Endothelial cell of umbilical vein (primary cell): Measurements from ENCODE around the gene BORCS5. TPM values are rescaled to one million over a fixed set of nuclear protein-coding genes. Genes with fewer than 3 reads are reported as not detected.

ENCODE experiments used
- BruUV-seq: library from RNA; stranded (reverse); fragments of 400-500 nt; replicated peaks from 2 replicates; lab custom pipeline; 2021; lab: Mats Ljungman, UMichigan
- CTCF ChIA-PET: fragments of 300-600, 350-600 bp; sonication (Branson Sonifier 250); formaldehyde crosslinking; loops from one replicate; lab custom pipeline; 2021; ENCODE audit warnings: antibody characterized with exemption, inconsistent platforms; lab: Charles Lee
- POLR2A ChIA-PET: fragments of 300-600, 350-600 bp; sonication (Branson Sonifier 250); formaldehyde crosslinking; loops from one replicate; lab custom pipeline; 2021; ENCODE audit warnings: antibody characterized with exemption, inconsistent platforms; lab: Charles Lee
- DNase-seq: peaks from one replicate; pipeline ENCODE4 v3.0.0-alpha.2; 2011; ENCODE audit warnings: low read depth, low spot score
- FAIRE-seq: peaks from 2 replicates; lab custom pipeline; 2011; peaks lifted over from hg19 to GRCh38; lab: Jason Lieb, UNC
- H2AFZ ChIP-seq: 2 replicates; pipeline ENCODE4 v1.6.0; 2012; ENCODE audit warnings: low read depth, low read length, control low read depth, inconsistent platforms
- H3K27ac ChIP-seq: 2 replicates; pipeline ENCODE4 v1.5.1; 2011; ENCODE audit warnings: low read depth, mild to moderate bottlenecking, control low read depth, low read length, moderate library complexity; ENCODE audit not compliant: insufficient read depth
- H3K27me3 ChIP-seq, 2 experiments: 2 replicates each; pipeline versions ENCODE4 v1.6.0 to v1.6.1; 2011; ENCODE audit warnings: low read length in 2 of 2, mixed read lengths in 1 of 2; ENCODE audit not compliant: control insufficient read depth in 2 of 2, insufficient read depth in 2 of 2
- H3K36me3 ChIP-seq, 2 experiments: 2 replicates in 1 of 2; 3 replicates in 1 of 2; pipeline ENCODE4 v1.5.1; 2011; ENCODE audit warnings: low read length in 2 of 2, mild to moderate bottlenecking in 1 of 2, moderate library complexity in 1 of 2; ENCODE audit not compliant: control insufficient read depth in 2 of 2, insufficient read depth in 2 of 2; ENCODE audit errors: extremely low read depth in 1 of 2
- H3K4me1 ChIP-seq: 3 replicates; pipeline ENCODE4 v1.5.1; 2011; ENCODE audit warnings: mild to moderate bottlenecking, low read length; ENCODE audit not compliant: control insufficient read depth, insufficient read depth; ENCODE audit errors: extremely low read depth
- H3K4me2 ChIP-seq: 2 replicates; pipeline ENCODE4 v1.6.1; 2011; ENCODE audit warnings: low read length, control low read depth, mixed read lengths; ENCODE audit not compliant: insufficient read depth
- H3K4me3 ChIP-seq, 3 experiments: fragments of 200-600 bp in 1 of 3; sonication (generic), shearing (Covaris generic) in 1 of 3; replicated peaks in 1 of 3; 2 replicates each; pipeline ENCODE4 v1.5.1; 2011 to 2016; ENCODE audit warnings: control low read depth in 3 of 3, low read length in 3 of 3, mild to moderate bottlenecking in 2 of 3, inconsistent platforms in 1 of 3, low read depth in 1 of 3, moderate library complexity in 1 of 3; ENCODE audit not compliant: insufficient read depth in 1 of 3
- H3K79me2 ChIP-seq: 2 replicates; pipeline ENCODE4 v1.6.0; 2012; ENCODE audit warnings: low read length, inconsistent platforms; ENCODE audit not compliant: control insufficient read depth, insufficient read depth
- H3K9ac ChIP-seq: replicated peaks from 2 replicates; pipeline ENCODE3; 2011; ENCODE audit warnings: low read length, control low read depth; ENCODE audit not compliant: insufficient read depth; ENCODE audit errors: extremely low read depth
- H3K9me1 ChIP-seq: replicated peaks from 3 replicates; pipeline ENCODE4 v1.6.0; 2011; ENCODE audit warnings: mild to moderate bottlenecking, low read length; ENCODE audit not compliant: control insufficient read depth, insufficient read depth; ENCODE audit errors: extremely low read depth
- H3K9me3 ChIP-seq: replicated peaks from 2 replicates; pipeline ENCODE4 v1.5.1; 2012; ENCODE audit warnings: low read length, inconsistent platforms; ENCODE audit not compliant: control insufficient read depth, insufficient read depth
- H4K20me1 ChIP-seq: replicated peaks from 2 replicates; pipeline ENCODE3; 2011; ENCODE audit warnings: mild to moderate bottlenecking, low read length; ENCODE audit not compliant: control insufficient read depth, insufficient read depth; ENCODE audit errors: extremely low read depth
- CTCF ChIP-seq, 2 donors: IDR thresholded peaks; 1 replicate in 1 of 2; 2 replicates in 1 of 2; pipeline ENCODE4 v1.5.1; 2011; ENCODE audit warnings: low read length in 2 of 2, mild to moderate bottlenecking in 2 of 2, moderate library complexity in 2 of 2, control low read depth in 1 of 2, inconsistent platforms in 1 of 2, low read depth in 1 of 2; ENCODE audit not compliant: insufficient read depth in 1 of 2; ENCODE audit errors: extremely low read depth in 1 of 2
- EZH2 ChIP-seq: IDR thresholded peaks from 2 replicates; pipeline ENCODE4 v1.6.1; 2012; ENCODE audit warnings: borderline replicate concordance, low read depth, mild to moderate bottlenecking, moderate library complexity, low read length, inconsistent platforms; ENCODE audit not compliant: severe bottlenecking
- FOS ChIP-seq: IDR thresholded peaks from 2 replicates; pipeline ENCODE4 v1.6.1; 2011; ENCODE audit warnings: mild to moderate bottlenecking, low read length, moderate library complexity, borderline replicate concordance; ENCODE audit not compliant: insufficient read depth
- GATA2 ChIP-seq: IDR thresholded peaks from 2 replicates; pipeline ENCODE4 v1.7.0; 2011; ENCODE audit warnings: low read depth, mild to moderate bottlenecking, moderate library complexity, mixed read lengths, low read length; ENCODE audit not compliant: insufficient read length, insufficient read depth
- JUN ChIP-seq: IDR thresholded peaks from 2 replicates; pipeline ENCODE4 v1.6.1; 2011; ENCODE audit warnings: borderline replicate concordance, low read depth; ENCODE audit not compliant: insufficient read length, insufficient read depth
- MAX ChIP-seq: IDR thresholded peaks from 2 replicates; pipeline ENCODE4 v1.6.1; 2011; ENCODE audit not compliant: insufficient read depth, insufficient read length
- MYC ChIP-seq: IDR thresholded peaks from one replicate; pipeline ENCODE4 v1.6.1; 2011; ENCODE audit warnings: mild to moderate bottlenecking, low read depth, low read length
- POLR2A ChIP-seq: IDR thresholded peaks from 2 replicates; pipeline ENCODE4 v1.6.1; 2012; ENCODE audit warnings: low read depth, mild to moderate bottlenecking, control low read depth, low read length
- POLR2AphosphoS5 ChIP-seq: IDR thresholded peaks from 2 replicates; pipeline ENCODE4 v1.6.1; 2012; ENCODE audit warnings: low read depth, mild to moderate bottlenecking, control low read depth, low read length, moderate library complexity; ENCODE audit not compliant: insufficient read depth
- dilution Hi-C: fragments of 300-500 bp; cut with MboI; formaldehyde crosslinking; loops from one replicate; pipeline ENCODE4 v1.15.0; 2019; ENCODE audit warnings: low sequenced_read_pairs; ENCODE audit not compliant: extremely low pct_ligation_motif_present
- intact Hi-C: fragments of 100-400 bp; cut with micrococcal nuclease; formaldehyde crosslinking; loops from one replicate; pipeline ENCODE4 v1.10.0; 2022
- polyA plus RNA-seq, 4 experiments: library from polyadenylated mRNA; depleted of rRNA in 3 of 4; stranded (reverse) in 3 of 4; unstranded in 1 of 4; fragments of >200 nt; gene quantifications; 2 replicates each; pipeline versions ENCODE4 v1.2.1 to v1.2.3, GENCODE V29; 2011 to 2012; ENCODE audit warnings: missing spikeins in 1 of 4
- total RNA-seq: library from RNA; stranded (reverse); gene quantifications from 2 replicates; pipeline ENCODE4 v1.2.3, GENCODE V29; 2021

The BORCS5 gene
- total and polyA plus RNA-seq, 2 donors (not counting 3 experiments of a cell fraction or from before 2014, with no cell fraction given), result 8.3 to 10.5 TPM

GRCh38 chr12:12511895-12512711 lies 155.2 kb downstream of the BORCS5 start:
- Histone ChIP-seq H3K27me3 (no peaks in the 10 kb centered on the region), H3K4me2 (no peak overlapping the region), H3K79me2 (peaks cover 2% of the 10 kb centered on the region), H3K9me1 (no peaks in the 10 kb centered on the region), H3K9ac (no peak overlapping the region), H3K27ac (no peak overlapping the region), H3K4me1 (peaks cover 4% of the 10 kb centered on the region), H3K4me3 (no peak overlapping the region), H3K9me3 (no peaks in the 10 kb centered on the region), H3K36me3 (no peaks in the 10 kb centered on the region), H4K20me1 (no peaks in the 10 kb centered on the region), H2AFZ (no peak overlapping the region)
- no peak for DNase-seq
- CTCF ChIA-PET, result no interaction called here
- POLR2A ChIA-PET, result interaction anchor here (0.6 kb wide), 1 partner anchor 37 kb away, joined by 3 read pairs; no protein-coding TSS in a partner anchor
- no TSS peak for BruUV-seq
- intact Hi-C loops (no loop called here), dilution Hi-C loops (no loop called here)
- TF ChIP-seq MYC, result no peak
- no peak for TF ChIP-seq POLR2A
- no peak for TF ChIP-seq FOS
- no peak for TF ChIP-seq EZH2
- no peak for TF ChIP-seq MAX
- no peak for TF ChIP-seq JUN
- TF ChIP-seq CTCF (IDR thresholded peaks at IDR 0.05; ENCODE audit: extremely low read depth in 1 of 2, insufficient read depth in 1 of 2, low read depth in 1 of 2, low read length in 2 of 2), result no peak
- no peak for TF ChIP-seq POLR2AphosphoS5
- TF ChIP-seq GATA2, result no peak
- no peak for FAIRE-seq
